Natural killer cell treated with Interleukin-12 subunit alpha and Interleukin-12 subunit beta and Interleukin-15 and Interleukin-18, amount 100 ng/mL, for 72 hours (primary cell): Measurements from ENCODE around the gene ZBTB2. TPM values are rescaled to one million over a fixed set of nuclear protein-coding genes. Genes with fewer than 3 reads are reported as not detected.
"Not testable (repeated sequence)": the region's sequence is repeated elsewhere in the genome, so short reads cannot be mapped to it uniquely, and the experiment has no call there.

ENCODE experiments used
- ATAC-seq, 2 donors: fragments of 150-1000 bp; cut with Tn5 transposase in 1 of 2; sonication (Bioruptor Pico), chemical (Tn5 transposase) in 1 of 2; 2 replicates each; pipeline ENCODE4 v1.10.0; 2021
- DNase-seq: peaks from one replicate; pipeline ENCODE4 v3.0.0; 2022; ENCODE audit warnings: low spot score
- H3K27ac Mint-ChIP-seq, 2 donors: 1 replicate in 1 of 2; 2 replicates in 1 of 2; pipeline ENCODE4 v1.8.0; 2022; ENCODE audit warnings: mixed read lengths in 2 of 2, mild to moderate bottlenecking in 1 of 2, moderate library complexity in 1 of 2
- H3K27me3 Mint-ChIP-seq, 2 donors: 1 replicate in 1 of 2; 2 replicates in 1 of 2; pipeline ENCODE4 v1.8.0; 2022; ENCODE audit warnings: mixed read lengths in 2 of 2
- H3K36me3 Mint-ChIP-seq: one replicate; pipeline ENCODE4 v1.8.0; 2022; ENCODE audit warnings: mixed read lengths
- H3K4me1 Mint-ChIP-seq, 2 donors: 1 replicate in 1 of 2; 2 replicates in 1 of 2; pipeline ENCODE4 v1.8.0; 2022; ENCODE audit warnings: low read depth in 2 of 2, mixed read lengths in 2 of 2, mild to moderate bottlenecking in 1 of 2
- H3K4me3 Mint-ChIP-seq: one replicate; pipeline ENCODE4 v1.8.0; 2022; ENCODE audit warnings: mixed read lengths
- H3K9me3 Mint-ChIP-seq: 2 replicates; pipeline ENCODE4 v1.8.0; 2022; ENCODE audit warnings: mixed read lengths
- total RNA-seq, 2 donors: library from RNA; stranded (reverse); gene quantifications; one replicate each; pipeline ENCODE4 v1.2.3, GENCODE V29; 2022

ZBTB2 gene
- total RNA-seq, 2 donors from 2014 or later = 20.4 to 23.8 TPM

- Mint-ChIP-seq H3K4me1 (no peaks in the 10 kb centered on the region), H3K4me3 (no peak overlapping the region), H3K9me3 (no peaks in the 10 kb centered on the region), H3K27me3 (no peaks in the 10 kb centered on the region), H3K36me3 (no peaks in the 10 kb centered on the region), H3K27ac (no peak overlapping the region)
- no peak for ATAC-seq
- DNase-seq = no peak
These were observed 41.6 kb downstream of the ZBTB2 start for GRCh38 chr6:151349651-151350270.

GRCh38 chr6:151342750-151343149 is 48.6 kb downstream of the ZBTB2 start:
- not testable (repeated sequence) for H3K9me3 Mint-ChIP-seq, ATAC-seq, H3K27ac Mint-ChIP-seq, H3K4me1 Mint-ChIP-seq, H3K4me3 Mint-ChIP-seq, H3K36me3 Mint-ChIP-seq, DNase-seq, H3K27me3 Mint-ChIP-seq

GRCh38 chr6:151341476-151342195 is 49.7 kb downstream of the ZBTB2 start:
- Mint-ChIP-seq H3K4me1 (no peaks in the 10 kb centered on the region), H3K4me3 (no peak overlapping the region), H3K27ac (no peak overlapping the region), H3K9me3 (no peaks in the 10 kb centered on the region), H3K27me3 (no peaks in the 10 kb centered on the region), H3K36me3 (no peaks in the 10 kb centered on the region)
- ATAC-seq (no peak), DNase-seq (no peak)

- H3K36me3 Mint-ChIP-seq = no peaks in the 10 kb centered on the region
- H3K27me3 Mint-ChIP-seq = no peaks in the 10 kb centered on the region
- H3K27ac Mint-ChIP-seq = no peak overlapping the region
- no peak for ATAC-seq
- H3K4me3 Mint-ChIP-seq = no peak overlapping the region
- no peak for DNase-seq
- no peaks in the 10 kb centered on the region for H3K9me3 Mint-ChIP-seq
- H3K4me1 Mint-ChIP-seq = no peaks in the 10 kb centered on the region
These were observed 51.0 kb downstream of the ZBTB2 start for GRCh38 chr6:151340219-151340978.

- no peak for DNase-seq
- peaks cover 0 to 4% of the 10 kb centered on the region in 2 donors for H3K4me1 Mint-ChIP-seq
- H3K27me3 Mint-ChIP-seq = no peaks in the 10 kb centered on the region
- H3K27ac Mint-ChIP-seq = no peak overlapping the region
- no peak for ATAC-seq
- H3K36me3 Mint-ChIP-seq = no peaks in the 10 kb centered on the region
- H3K4me3 Mint-ChIP-seq = no peak overlapping the region
- no peaks in the 10 kb centered on the region for H3K9me3 Mint-ChIP-seq
These were observed 52.0 kb downstream of the ZBTB2 start for GRCh38 chr6:151339369-151339768.

- Mint-ChIP-seq H3K9me3 (no peaks in the 10 kb centered on the region), H3K27me3 (no peaks in the 10 kb centered on the region), H3K4me3 (no peak overlapping the region), H3K27ac (peak overlapping the region in 1 of 2 donors; percentile 34), H3K36me3 (no peaks in the 10 kb centered on the region), H3K4me1 (peaks cover 0 to 4% of the 10 kb centered on the region in 2 donors)
- no peak for DNase-seq
- ATAC-seq = no peak
These were observed 52.6 kb downstream of the ZBTB2 start for GRCh38 chr6:151338651-151339200.

- no peak overlapping the region for H3K27ac Mint-ChIP-seq
- DNase-seq (no peak), ATAC-seq (no peak)
- H3K4me1 Mint-ChIP-seq = peaks cover 0 to 4% of the 10 kb centered on the region in 2 donors
- H3K9me3 Mint-ChIP-seq = no peaks in the 10 kb centered on the region
- no peak overlapping the region for H3K4me3 Mint-ChIP-seq
- no peaks in the 10 kb centered on the region for H3K36me3 Mint-ChIP-seq
- H3K27me3 Mint-ChIP-seq = peaks cover 0 to 6% of the 10 kb centered on the region in 2 donors
These were observed 55.4 kb downstream of the ZBTB2 start for GRCh38 chr6:151335930-151336329.

GRCh38 chr6:151330130-151330696 is 61.1 kb downstream of the ZBTB2 start:
- H3K27ac Mint-ChIP-seq = no peak overlapping the region
- ATAC-seq = no peak
- DNase-seq = no peak
- no peaks in the 10 kb centered on the region for H3K9me3 Mint-ChIP-seq
- no peaks in the 10 kb centered on the region for H3K36me3 Mint-ChIP-seq
- H3K4me3 Mint-ChIP-seq = no peak overlapping the region
- H3K27me3 Mint-ChIP-seq = peaks cover 18 to 20% of the 10 kb centered on the region in 2 donors
- H3K4me1 Mint-ChIP-seq = peaks cover 8 to 9% of the 10 kb centered on the region in 2 donors

GRCh38 chr6:151327101-151327500 is 64.3 kb downstream of the ZBTB2 start:
- Mint-ChIP-seq H3K36me3 (no peaks in the 10 kb centered on the region), H3K9me3 (no peaks in the 10 kb centered on the region), H3K27me3 (peaks cover 35 to 47% of the 10 kb centered on the region in 2 donors), H3K27ac (no peak overlapping the region), H3K4me3 (no peak overlapping the region), H3K4me1 (peaks cover 21 to 24% of the 10 kb centered on the region in 2 donors)
- DNase-seq (no peak), ATAC-seq (no peak)

GRCh38 chr6:151326116-151326825 is 65.1 kb downstream of the ZBTB2 start:
- Mint-ChIP-seq H3K9me3 (no peaks in the 10 kb centered on the region), H3K27me3 (peaks cover 36 to 50% of the 10 kb centered on the region in 2 donors), H3K4me1 (peaks cover 21 to 24% of the 10 kb centered on the region in 2 donors), H3K36me3 (no peaks in the 10 kb centered on the region), H3K27ac (no peak overlapping the region), H3K4me3 (peak overlapping the region; percentile 67)
- no peak for DNase-seq
- ATAC-seq = no peak

- ATAC-seq = peak in 1 of 2 donors; percentile 74
- H3K27me3 Mint-ChIP-seq = peaks cover 40 to 59% of the 10 kb centered on the region in 2 donors
- H3K4me3 Mint-ChIP-seq = peak overlapping the region; percentile 67
- H3K9me3 Mint-ChIP-seq = no peaks in the 10 kb centered on the region
- no peak overlapping the region for H3K27ac Mint-ChIP-seq
- no peaks in the 10 kb centered on the region for H3K36me3 Mint-ChIP-seq
- no peak for DNase-seq
- H3K4me1 Mint-ChIP-seq = peaks cover 21 to 24% of the 10 kb centered on the region in 2 donors
These were observed 66.0 kb downstream of the ZBTB2 start for GRCh38 chr6:151325075-151326050.

- DNase-seq = no peak
- Mint-ChIP-seq H3K4me3 (peak overlapping the region; percentile 51), H3K36me3 (no peaks in the 10 kb centered on the region), H3K27me3 (peaks cover 48 to 61% of the 10 kb centered on the region in 2 donors), H3K9me3 (no peaks in the 10 kb centered on the region), H3K4me1 (peaks cover 21 to 24% of the 10 kb centered on the region in 2 donors), H3K27ac (no peak overlapping the region)
- no peak for ATAC-seq
These were observed 66.9 kb downstream of the ZBTB2 start for GRCh38 chr6:151324488-151324825.
